Kidney (tissue), 14 donors: Measurements from ENCODE around the gene IWS1. TPM values are rescaled to one million over a fixed set of nuclear protein-coding genes. Genes with fewer than 3 reads are reported as not detected.

Experiments used
- DNase-seq, 5 donors: peaks; one replicate each; pipeline ENCODE4 v3.0.0-alpha.2; 2013 to 2020
- FAIRE-seq: peaks from 2 replicates; lab custom pipeline; 2012; peaks lifted over from hg19 to GRCh38; lab: Jason Lieb, UNC
- H3K27ac ChIP-seq, 2 donors: one replicate each; pipeline ENCODE4 v1.7.0; 2013; ENCODE audit warnings: low read depth in 2 of 2, low read length in 2 of 2, inconsistent platforms in 1 of 2
- H3K27me3 ChIP-seq: one replicate; pipeline ENCODE4 v1.7.1; 2013; ENCODE audit warnings: low read length, inconsistent platforms; ENCODE audit not compliant: control insufficient read depth, insufficient read depth
- H3K36me3 ChIP-seq, 3 donors: one replicate each; pipeline versions ENCODE4 v1.7.0 to v1.7.1; 2013; ENCODE audit warnings: low read length in 3 of 3, control low read depth in 1 of 3, inconsistent platforms in 1 of 3; ENCODE audit not compliant: insufficient read depth in 3 of 3, control insufficient read depth in 2 of 3
- H3K4me1 ChIP-seq, 3 donors: one replicate each; pipeline versions ENCODE4 v1.7.0 to v1.7.1; 2013; ENCODE audit warnings: low read length in 3 of 3, inconsistent platforms in 1 of 3, low read depth in 1 of 3; ENCODE audit not compliant: control insufficient read depth in 2 of 3, insufficient read depth in 2 of 3
- H3K4me3 ChIP-seq, 3 donors: one replicate each; pipeline versions ENCODE4 v1.7.0 to v1.8.1; 2013; ENCODE audit warnings: low read length in 3 of 3, control low read depth in 1 of 3, inconsistent platforms in 1 of 3
- H3K9ac ChIP-seq, 3 donors: one replicate each; pipeline versions ENCODE4 v1.7.0 to v1.7.1; 2013; ENCODE audit warnings: low read length in 3 of 3, control low read depth in 1 of 3, inconsistent platforms in 1 of 3
- H3K9me3 ChIP-seq, 3 donors: one replicate each; pipeline versions ENCODE4 v1.7.0 to v1.7.1; 2013; ENCODE audit warnings: low read length in 3 of 3, control low read depth in 1 of 3, inconsistent platforms in 1 of 3; ENCODE audit not compliant: control insufficient read depth in 2 of 3, insufficient read depth in 1 of 3
- intact Hi-C: fragments of 100-400 bp; cut with DNase I; formaldehyde crosslinking; loops from one replicate; pipeline ENCODE4 v1.11.1; 2022
- polyA plus RNA-seq: library from polyadenylated mRNA; stranded (reverse); fragments of 350-450 nt; fragmentation: Illumina TruSeq; extraction: RNeasy Lipid Tissue Mini Kit (QIAGEN cat#74804); gene quantifications from one replicate; pipeline ENCODE4 v1.2.3, GENCODE V29; 2014; ENCODE audit warnings: low read depth, low replicate concordance; ENCODE audit not compliant: insufficient read depth
- total RNA-seq: library from RNA; stranded (reverse); fragmentation: NEBNext Ultra II Directional; extraction: Animal tissue kit (Norgen Biotek cat#: 25700); gene quantifications from one replicate; pipeline ENCODE4 v1.2.1, GENCODE V29; 2021
- TF ChIP-seq, protein P1 (sequence below): IDR thresholded peaks from 3 replicates; pipeline ENCODE4 v1.5.1; 2012; ENCODE audit warnings: mild to moderate bottlenecking, moderate library complexity, borderline replicate concordance; ENCODE audit not compliant: insufficient read depth; ENCODE audit errors: extremely low read depth
- donor health status: control.
- donor health status: control.
- donor health status: control.
- donor health status: control.
- donor health status: control.
- donor health status: DM: yes; HTN: yes; CAD: no.
- donor health status: Normal renal cell carcinoma (clear cell type).

The IWS1 gene
- total and polyA plus RNA-seq, 2 donors from 2014 or later, result 29.8 to 35.8 TPM

DNA sequence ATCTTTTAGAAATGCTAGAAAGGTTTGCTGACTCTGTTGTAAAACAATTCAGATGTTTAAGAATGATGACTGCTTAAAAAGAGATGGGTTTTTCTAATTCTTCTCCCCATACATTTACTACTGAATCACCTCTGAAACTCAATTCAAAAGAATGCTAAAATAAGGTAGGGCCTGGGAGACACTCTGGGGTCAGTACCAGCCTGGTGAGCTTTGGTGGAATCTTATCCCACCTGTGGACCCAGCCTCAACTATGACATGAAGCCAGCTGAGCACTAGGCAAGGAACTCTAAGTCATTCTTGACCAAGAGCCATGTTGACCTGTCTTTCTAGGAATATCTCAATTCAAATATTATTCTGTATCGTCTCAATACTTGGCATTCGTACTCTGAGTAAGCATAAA, 44.3 kb downstream of the IWS1 start:
- Histone ChIP-seq H3K4me3 (no peak overlapping the region), H3K9ac (no peak overlapping the region), H3K27me3 (no peaks in the 10 kb centered on the region), H3K36me3 (peaks cover 11 to 34% (median 29%) of the 10 kb centered on the region in 3 donors), H3K4me1 (no peaks in the 10 kb centered on the region), H3K27ac (no peak overlapping the region), H3K9me3 (no peaks in the 10 kb centered on the region)
- DNase-seq, result no peak
- TF ChIP-seq, protein P1, sequence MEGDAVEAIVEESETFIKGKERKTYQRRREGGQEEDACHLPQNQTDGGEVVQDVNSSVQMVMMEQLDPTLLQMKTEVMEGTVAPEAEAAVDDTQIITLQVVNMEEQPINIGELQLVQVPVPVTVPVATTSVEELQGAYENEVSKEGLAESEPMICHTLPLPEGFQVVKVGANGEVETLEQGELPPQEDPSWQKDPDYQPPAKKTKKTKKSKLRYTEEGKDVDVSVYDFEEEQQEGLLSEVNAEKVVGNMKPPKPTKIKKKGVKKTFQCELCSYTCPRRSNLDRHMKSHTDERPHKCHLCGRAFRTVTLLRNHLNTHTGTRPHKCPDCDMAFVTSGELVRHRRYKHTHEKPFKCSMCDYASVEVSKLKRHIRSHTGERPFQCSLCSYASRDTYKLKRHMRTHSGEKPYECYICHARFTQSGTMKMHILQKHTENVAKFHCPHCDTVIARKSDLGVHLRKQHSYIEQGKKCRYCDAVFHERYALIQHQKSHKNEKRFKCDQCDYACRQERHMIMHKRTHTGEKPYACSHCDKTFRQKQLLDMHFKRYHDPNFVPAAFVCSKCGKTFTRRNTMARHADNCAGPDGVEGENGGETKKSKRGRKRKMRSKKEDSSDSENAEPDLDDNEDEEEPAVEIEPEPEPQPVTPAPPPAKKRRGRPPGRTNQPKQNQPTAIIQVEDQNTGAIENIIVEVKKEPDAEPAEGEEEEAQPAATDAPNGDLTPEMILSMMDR, result no peak
- FAIRE-seq, result no peak
- intact Hi-C loops, result no loop called here

GRCh38 chr2:127479866-127480743, 46.2 kb downstream of the IWS1 start:
- intact Hi-C loops, result loop anchor here (5.0 kb wide), 1 partner anchor 158 kb away; no protein-coding TSS in a partner anchor
- DNase-seq (no peak), FAIRE-seq (no peak)

DNA sequence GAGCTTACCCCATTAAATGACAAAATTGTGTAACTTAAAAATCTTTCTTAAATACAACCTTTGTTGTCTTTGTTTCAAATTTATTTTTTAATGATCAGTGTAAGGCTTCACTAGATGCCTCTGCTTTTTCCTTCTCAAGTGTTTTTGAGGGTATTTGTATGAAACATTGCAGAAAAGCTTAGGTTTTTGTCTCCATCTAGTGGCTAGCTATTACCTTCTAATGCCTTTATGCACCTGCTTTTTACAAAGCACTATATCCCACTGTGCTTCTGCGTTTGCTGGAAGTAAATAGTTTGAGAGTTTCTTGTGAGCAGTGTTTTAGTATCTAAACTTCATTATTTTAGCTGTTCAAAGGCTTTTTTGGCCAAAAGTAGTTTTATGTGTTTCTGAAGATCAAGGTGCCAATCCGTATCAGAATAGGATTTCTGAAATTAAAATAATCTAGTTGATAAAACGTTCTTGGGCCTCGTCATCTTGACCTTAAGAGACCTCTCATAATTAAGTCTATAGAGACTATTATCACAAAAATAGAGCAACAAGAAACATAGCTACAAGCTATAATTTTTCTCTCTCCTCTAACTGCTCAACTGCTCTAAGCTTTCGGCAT, 47.0 kb downstream of the IWS1 start:
- no peak overlapping the region for H3K9ac ChIP-seq
- intact Hi-C loops, result loop anchor here (5.0 kb wide), 1 partner anchor 157 kb away; no protein-coding TSS in a partner anchor
- no peak overlapping the region for H3K4me3 ChIP-seq
- H3K36me3 ChIP-seq, result peaks cover 0 to 17% (median 9%) of the 10 kb centered on the region in 3 donors
- H3K27ac ChIP-seq, result no peak overlapping the region
- peak in 2 of 5 donors; percentile 79 to 87 for DNase-seq
- peak; percentile 93 for FAIRE-seq
- H3K4me1 ChIP-seq, result no peaks in the 10 kb centered on the region
- H3K27me3 ChIP-seq, result no peaks in the 10 kb centered on the region
- H3K9me3 ChIP-seq, result peaks cover 0 to 6% (median 0%) of the 10 kb centered on the region in 3 donors
- TF ChIP-seq, protein P1, result peak; percentile 72

More at GRCh38 chr2:127479866-127480743, 46.2 kb downstream of the IWS1 start:
- TF ChIP-seq, protein P1, result no peak
- Histone ChIP-seq H3K9me3 (peaks cover 0 to 6% (median 0%) of the 10 kb centered on the region in 3 donors), H3K27ac (no peak overlapping the region), H3K4me1 (no peaks in the 10 kb centered on the region), H3K9ac (no peak overlapping the region), H3K4me3 (no peak overlapping the region), H3K27me3 (no peaks in the 10 kb centered on the region), H3K36me3 (peaks cover under 1 to 18% (median 11%) of the 10 kb centered on the region in 3 donors)
